Fibroblast of the aortic adventitia (primary cell): ENCODE results near the gene KRTAP5-1. TPM values are rescaled to one million over a fixed set of nuclear protein-coding genes. Genes with fewer than 3 reads are reported as not detected.

Experiments
- DNase-seq: peaks from one replicate; pipeline ENCODE4 v3.0.0-alpha.2; 2010; ENCODE audit warnings: low read depth
- H3K4me3 ChIP-seq: 2 replicates; pipeline ENCODE4 v1.5.1; 2011; ENCODE audit warnings: low read depth, mild to moderate bottlenecking, control low read depth, low read length, moderate library complexity
- total RNA-seq: library from RNA; depleted of rRNA; stranded (reverse); fragments of >200 nt; gene quantifications from 2 replicates; pipeline ENCODE4 v1.2.3, GENCODE V29; 2012; ENCODE audit warnings: low replicate concordance
- TF ChIP-seq, protein P1 (sequence below): IDR thresholded peaks from 2 replicates; pipeline ENCODE4 v1.5.1; 2011; ENCODE audit warnings: mild to moderate bottlenecking, low read length, control low read depth, inconsistent platforms; ENCODE audit not compliant: insufficient read depth

KRTAP5-1 gene
- total RNA-seq, 1 donor = not detected

DNA sequence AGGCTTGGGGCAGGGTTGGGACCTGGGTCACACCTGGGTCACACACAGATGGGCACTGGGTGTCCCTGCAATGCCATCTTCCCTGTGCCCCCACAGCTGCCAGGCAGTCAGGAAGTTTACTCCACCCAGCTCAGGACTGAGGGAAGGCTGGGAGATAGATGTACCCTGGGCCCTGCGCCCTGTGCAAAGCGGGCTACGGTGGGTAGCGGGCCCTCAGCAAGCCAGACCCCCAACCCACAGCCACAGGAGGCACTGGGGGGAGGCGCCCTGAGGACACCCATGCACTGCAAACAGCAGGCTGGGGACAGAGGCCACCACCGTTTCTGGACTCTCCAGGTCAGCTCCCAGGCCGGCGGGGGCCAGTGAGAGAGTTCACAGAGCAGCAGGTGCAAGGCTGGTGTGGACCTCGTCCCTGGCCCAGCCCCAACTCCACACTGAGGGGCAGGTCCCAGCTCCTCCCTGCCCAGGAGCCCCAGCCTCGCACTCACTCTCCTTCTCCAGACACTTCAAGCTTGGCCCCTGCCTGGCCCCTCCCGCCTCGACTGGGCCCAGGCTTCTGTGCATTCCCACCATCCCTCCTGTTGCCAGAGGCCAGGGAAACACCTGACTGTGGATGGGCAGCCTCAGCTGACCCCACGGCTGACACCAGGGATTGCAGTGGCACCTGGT, 17.9 kb downstream of the KRTAP5-1 start:
- TF ChIP-seq, protein P1, sequence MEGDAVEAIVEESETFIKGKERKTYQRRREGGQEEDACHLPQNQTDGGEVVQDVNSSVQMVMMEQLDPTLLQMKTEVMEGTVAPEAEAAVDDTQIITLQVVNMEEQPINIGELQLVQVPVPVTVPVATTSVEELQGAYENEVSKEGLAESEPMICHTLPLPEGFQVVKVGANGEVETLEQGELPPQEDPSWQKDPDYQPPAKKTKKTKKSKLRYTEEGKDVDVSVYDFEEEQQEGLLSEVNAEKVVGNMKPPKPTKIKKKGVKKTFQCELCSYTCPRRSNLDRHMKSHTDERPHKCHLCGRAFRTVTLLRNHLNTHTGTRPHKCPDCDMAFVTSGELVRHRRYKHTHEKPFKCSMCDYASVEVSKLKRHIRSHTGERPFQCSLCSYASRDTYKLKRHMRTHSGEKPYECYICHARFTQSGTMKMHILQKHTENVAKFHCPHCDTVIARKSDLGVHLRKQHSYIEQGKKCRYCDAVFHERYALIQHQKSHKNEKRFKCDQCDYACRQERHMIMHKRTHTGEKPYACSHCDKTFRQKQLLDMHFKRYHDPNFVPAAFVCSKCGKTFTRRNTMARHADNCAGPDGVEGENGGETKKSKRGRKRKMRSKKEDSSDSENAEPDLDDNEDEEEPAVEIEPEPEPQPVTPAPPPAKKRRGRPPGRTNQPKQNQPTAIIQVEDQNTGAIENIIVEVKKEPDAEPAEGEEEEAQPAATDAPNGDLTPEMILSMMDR = no peak
- no peak for DNase-seq

DNA sequence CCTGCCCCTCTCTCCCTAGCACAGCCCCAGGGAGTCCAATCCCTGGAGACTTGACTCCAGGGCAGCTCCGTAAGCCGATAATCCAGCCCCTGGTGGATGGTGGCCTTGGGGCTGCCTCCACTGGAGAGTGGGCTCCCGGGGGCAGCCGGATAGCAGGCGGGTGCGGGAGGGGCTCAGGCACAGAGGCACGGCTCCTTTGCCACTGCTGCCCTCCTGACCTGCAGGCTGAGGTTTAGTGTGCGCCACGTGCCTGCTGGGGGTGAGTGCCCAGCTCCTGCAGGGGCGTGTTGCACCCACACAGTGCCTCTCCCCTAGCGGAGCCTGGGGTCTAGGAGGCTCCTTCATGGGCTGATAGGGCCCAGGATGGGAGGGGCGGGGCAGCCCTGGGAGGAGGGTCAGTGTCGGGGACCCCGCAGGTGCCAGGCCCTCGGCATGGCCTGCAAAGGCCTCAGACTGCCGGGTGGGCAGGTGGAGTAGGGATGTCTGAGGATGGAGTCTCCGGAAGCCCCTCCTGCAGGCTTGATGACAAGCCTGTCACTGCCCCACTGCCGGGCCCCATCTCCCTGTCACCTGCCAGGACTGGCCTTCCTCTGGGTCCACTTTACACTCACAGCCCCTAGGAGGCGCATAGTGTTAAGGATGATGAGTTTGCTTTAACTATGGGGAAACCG, 18.6 kb downstream of the KRTAP5-1 start:
- no peak overlapping the region for H3K4me3 ChIP-seq
- no peak for DNase-seq
- TF ChIP-seq, protein P1 = no peak

More for the DNA sequence above, 17.9 kb downstream of the KRTAP5-1 start:
- no peak overlapping the region for H3K4me3 ChIP-seq

DNA sequence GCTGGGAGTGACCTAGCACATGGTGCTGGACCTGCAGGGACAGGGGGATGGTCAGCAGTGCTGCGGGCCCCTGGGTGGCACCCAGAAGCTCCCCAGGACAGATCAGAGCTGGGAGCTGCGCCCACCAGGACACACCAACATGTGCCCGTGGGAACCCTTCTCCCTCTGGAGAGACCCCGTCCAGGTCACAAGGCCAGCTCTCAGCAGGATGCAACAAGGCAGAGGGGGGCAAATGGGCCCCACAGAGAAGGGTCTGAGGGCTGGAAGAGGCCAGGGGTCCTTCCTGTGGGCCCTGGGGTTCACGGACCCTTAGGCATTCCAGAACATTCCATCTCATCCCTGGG, 19.2 kb downstream of the KRTAP5-1 start:
- no peak for DNase-seq
- TF ChIP-seq, protein P1 = no peak
- no peak overlapping the region for H3K4me3 ChIP-seq

DNA sequence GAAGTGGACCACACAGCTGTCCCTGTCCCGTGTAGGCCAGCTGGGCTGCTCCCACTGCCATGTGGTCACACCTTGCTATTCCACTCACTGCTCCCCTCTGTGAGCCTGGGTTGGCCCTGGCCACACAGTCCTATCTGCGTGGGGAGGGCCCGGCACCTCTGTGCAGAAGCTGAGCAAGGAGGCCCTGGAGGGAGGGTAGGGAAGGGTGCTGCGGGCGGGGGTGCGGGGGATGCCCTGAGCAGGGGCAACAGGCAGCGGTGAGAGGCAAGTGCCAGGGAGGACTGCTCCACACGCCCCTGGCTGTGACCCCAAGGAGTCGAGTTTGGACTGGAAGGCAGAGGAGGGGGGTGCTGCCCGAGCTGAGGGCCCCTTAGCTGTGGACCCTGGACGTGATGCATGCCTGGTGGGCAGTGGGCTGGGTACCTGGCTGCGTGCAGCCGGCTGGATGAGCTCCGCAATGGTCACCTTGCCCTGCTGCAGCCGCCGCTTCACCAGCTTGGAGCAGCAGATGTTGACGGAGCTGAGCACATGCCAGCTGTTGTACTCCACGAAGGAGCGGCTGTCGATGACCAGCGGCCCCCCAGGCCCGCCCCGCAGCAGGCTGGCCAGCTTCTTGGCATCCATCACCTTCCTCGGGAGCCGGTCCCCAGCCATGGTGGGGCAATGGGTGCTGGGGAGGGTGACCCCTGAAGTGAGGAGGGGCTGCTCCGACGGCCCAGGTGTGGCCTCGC, 19.7 kb downstream of the KRTAP5-1 start:
- TF ChIP-seq, protein P1 = no peak
- no peak overlapping the region for H3K4me3 ChIP-seq
- DNase-seq = no peak

DNA sequence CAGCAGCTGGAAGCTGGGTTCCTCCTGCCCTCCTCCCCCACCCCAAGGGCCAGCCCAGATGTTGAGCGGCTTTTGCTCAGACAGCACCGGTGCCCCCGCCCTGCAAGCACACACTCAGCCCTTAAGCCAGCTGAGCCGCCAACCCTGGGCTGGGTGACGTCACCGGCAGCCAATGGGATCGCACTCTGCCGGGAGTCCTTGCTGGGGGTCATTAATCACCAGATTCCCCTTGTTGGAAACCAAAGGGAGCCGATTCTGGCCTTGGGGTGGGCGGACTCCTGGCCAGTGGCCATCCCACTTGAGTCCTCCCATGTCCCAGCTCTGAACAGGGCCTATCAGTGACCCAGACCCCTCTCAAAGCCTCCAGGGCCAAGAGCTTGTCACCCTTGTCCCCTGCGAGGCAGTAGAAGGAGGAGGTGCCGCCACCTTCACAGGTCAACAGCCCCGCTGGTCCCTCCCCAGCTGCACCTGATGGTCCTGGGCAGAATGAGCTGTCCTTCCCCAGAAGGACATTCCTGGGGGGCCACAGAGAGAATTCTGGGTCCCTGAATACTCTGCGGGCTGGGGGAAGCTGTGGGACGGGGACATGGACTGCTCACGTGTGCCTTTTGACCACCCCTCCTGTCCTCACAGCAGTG, 20.4 kb downstream of the KRTAP5-1 start:
- no peak overlapping the region for H3K4me3 ChIP-seq
- peak; percentile 74 for DNase-seq
- TF ChIP-seq, protein P1 = no peak

DNA sequence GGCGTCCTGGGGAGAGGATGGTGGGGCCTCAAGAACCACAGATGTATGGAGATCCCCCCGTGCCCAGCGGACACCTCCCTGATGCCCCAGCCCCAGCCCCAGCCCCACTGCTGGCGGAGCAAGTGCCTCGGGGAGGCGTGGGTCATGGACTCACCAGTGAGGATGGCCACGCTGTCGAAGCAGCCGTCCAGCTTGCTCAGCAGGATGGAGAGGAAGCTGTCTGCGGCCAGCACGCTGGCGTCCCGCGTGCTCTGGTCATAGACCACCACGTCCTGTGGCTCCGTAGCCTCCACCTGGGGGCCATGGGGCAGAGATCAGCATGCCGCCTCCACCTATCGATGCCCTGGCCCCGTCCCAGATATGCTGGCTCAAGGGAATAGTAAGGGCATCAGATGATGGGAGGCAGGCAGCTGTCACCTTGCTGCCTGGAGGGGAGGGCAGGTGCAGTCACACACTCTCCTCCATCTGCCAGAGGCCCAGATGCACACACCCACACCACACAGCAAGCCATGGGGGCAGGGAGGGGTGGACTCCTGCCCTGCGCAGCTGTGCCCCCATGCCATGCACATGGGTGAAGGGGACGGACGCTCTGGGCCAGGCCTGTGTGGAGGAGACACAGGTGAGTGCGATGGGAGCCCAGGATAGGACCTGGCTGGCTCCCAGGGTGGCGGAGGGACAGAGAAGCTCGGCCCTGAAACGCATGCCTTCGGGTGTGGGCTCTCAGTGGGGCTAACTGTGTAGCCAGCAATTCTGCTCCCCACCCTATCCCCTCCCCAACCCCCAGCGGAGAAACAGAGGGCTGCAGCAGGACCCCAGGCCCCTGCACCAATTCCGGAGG, 21.2 kb downstream of the KRTAP5-1 start:
- DNase-seq = no peak
- H3K4me3 ChIP-seq = no peak overlapping the region
- TF ChIP-seq, protein P1 = no peak
